Panc1 (cell line): Measurements from ENCODE around the gene ATIC.

ENCODE experiments used
- CTCF ChIP-seq: fragments of 450-650 bp; IDR thresholded peaks from 2 replicates; pipeline ENCODE4 v1.5.1; 2017; ENCODE audit warnings: mild to moderate bottlenecking
- POLR2AphosphoS5 ChIP-seq: IDR thresholded peaks from 2 replicates; pipeline ENCODE4 v1.6.1; 2012; ENCODE audit warnings: mild to moderate bottlenecking, low read depth, low read length, moderate library complexity
- REST ChIP-seq, 2 experiments: IDR thresholded peaks; 2 replicates each; pipeline ENCODE4 v1.6.1; 2011 to 2012; ENCODE audit warnings: low read depth in 2 of 2, control low read depth in 1 of 2, low read length in 1 of 2, mild to moderate bottlenecking in 1 of 2, moderate library complexity in 1 of 2; ENCODE audit not compliant: insufficient read depth in 1 of 2
- SIN3A ChIP-seq: IDR thresholded peaks from 2 replicates; pipeline ENCODE4 v1.6.1; 2012; ENCODE audit warnings: low read depth, mild to moderate bottlenecking, low read length, moderate library complexity, borderline replicate concordance; ENCODE audit not compliant: insufficient read depth

GRCh38 chr2:215390550-215390913 is 78.7 kb downstream of the ATIC start:
- TF ChIP-seq CTCF (no peak), SIN3A (no peak), POLR2AphosphoS5 (no peak), REST (IDR thresholded peaks at IDR 0.05; ENCODE audit: insufficient read depth in 1 of 2, low read depth in 2 of 2, low read length in 1 of 2) (no peak)
